ENCODE data around the gene OPTC.

DNA sequence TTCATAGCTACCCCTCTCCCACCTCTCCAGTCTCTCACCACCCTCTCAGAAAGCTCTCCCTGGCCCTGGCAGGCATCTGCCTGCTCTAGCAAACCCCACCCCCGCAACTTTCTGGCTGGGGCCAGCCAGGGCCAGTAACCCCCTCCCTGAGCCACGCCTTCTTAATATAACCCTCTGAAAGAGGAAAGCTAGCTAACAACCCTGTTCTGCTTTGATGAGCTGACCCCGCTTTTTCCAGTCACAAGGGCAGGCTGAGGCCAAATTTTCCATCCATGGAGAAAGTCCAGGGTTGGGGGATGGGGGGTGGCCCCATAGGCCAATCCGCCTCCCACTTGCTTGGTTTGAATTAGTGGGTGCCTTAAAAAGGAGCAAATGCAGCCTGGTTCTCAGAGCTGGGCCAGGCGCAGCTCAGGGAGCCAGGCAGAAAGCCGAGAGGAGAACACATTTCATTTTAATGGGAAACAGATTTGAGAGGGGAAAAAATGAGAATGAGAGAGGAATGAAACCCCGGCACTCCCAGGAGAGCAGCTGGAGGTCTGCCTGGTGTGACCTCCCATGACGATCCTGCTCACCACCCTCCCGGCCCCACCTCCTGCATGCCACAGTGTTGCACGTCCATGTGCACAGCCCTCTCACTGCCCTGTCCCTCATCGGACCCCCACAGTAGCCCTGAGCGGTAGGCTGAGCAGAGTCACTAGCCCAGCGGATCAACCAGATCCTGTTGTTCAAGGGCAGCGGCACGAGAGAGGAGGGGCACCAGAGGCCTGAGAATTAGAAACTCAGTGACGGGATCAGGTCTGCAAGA, 62.3 kb downstream of the OPTC start:
- TF ChIP-seq, protein P1, sequence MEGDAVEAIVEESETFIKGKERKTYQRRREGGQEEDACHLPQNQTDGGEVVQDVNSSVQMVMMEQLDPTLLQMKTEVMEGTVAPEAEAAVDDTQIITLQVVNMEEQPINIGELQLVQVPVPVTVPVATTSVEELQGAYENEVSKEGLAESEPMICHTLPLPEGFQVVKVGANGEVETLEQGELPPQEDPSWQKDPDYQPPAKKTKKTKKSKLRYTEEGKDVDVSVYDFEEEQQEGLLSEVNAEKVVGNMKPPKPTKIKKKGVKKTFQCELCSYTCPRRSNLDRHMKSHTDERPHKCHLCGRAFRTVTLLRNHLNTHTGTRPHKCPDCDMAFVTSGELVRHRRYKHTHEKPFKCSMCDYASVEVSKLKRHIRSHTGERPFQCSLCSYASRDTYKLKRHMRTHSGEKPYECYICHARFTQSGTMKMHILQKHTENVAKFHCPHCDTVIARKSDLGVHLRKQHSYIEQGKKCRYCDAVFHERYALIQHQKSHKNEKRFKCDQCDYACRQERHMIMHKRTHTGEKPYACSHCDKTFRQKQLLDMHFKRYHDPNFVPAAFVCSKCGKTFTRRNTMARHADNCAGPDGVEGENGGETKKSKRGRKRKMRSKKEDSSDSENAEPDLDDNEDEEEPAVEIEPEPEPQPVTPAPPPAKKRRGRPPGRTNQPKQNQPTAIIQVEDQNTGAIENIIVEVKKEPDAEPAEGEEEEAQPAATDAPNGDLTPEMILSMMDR (IDR thresholded peaks at IDR 0.05) = no peak
- no peak for TF ChIP-seq POLR2A (IDR thresholded peaks at IDR 0.05)

Measured in ovary (tissue), 3 donors.